ENCODE results near the gene FILIP1. TPM values are rescaled to one million over a fixed set of nuclear protein-coding genes. Genes with fewer than 3 reads are reported as not detected.

FILIP1 gene
- total RNA-seq, 4 donors from 2014 or later: 0.08 to 2.3 (median 0.25) TPM

DNA sequence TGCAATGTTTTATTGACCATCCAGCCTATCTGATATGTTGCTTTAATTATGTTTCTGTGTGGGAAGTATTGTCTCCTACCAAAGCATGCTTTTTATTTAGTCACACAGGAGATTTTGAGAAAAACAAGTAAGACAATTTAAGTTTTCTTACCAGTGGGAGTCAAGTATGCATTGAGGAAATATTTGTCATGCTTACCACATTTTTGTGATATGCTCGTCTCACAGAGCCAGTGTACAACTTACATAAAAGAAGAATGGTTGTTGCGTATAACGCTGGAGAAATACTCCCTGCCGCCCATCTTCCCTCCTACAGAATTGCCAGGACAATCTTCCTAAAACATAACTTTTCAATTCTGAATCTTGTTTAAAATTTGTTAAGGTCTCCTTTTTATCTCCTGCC lies 37.1 kb upstream of the FILIP1 start:
- Histone ChIP-seq H3K27me3 (no peaks in the 10 kb centered on the region), H3K27ac (no peak overlapping the region), H3K9me3 (no peaks in the 10 kb centered on the region), H3K4me3 (no peak overlapping the region), H3K36me3 (no peaks in the 10 kb centered on the region), H3K4me1 (no peaks in the 10 kb centered on the region)
- WGBS: 67% methylated on average over 4 of the region's 4 CpGs
- DNase-seq (ENCODE audit: low spot score in 2 of 2): no peak
- TF ChIP-seq POLR2AphosphoS5 (IDR thresholded peaks at IDR 0.05) (no peak), EP300 (IDR thresholded peaks at IDR 0.05) (no peak), POLR2A (IDR thresholded peaks at IDR 0.05) (no peak)
- TF ChIP-seq, protein P1, sequence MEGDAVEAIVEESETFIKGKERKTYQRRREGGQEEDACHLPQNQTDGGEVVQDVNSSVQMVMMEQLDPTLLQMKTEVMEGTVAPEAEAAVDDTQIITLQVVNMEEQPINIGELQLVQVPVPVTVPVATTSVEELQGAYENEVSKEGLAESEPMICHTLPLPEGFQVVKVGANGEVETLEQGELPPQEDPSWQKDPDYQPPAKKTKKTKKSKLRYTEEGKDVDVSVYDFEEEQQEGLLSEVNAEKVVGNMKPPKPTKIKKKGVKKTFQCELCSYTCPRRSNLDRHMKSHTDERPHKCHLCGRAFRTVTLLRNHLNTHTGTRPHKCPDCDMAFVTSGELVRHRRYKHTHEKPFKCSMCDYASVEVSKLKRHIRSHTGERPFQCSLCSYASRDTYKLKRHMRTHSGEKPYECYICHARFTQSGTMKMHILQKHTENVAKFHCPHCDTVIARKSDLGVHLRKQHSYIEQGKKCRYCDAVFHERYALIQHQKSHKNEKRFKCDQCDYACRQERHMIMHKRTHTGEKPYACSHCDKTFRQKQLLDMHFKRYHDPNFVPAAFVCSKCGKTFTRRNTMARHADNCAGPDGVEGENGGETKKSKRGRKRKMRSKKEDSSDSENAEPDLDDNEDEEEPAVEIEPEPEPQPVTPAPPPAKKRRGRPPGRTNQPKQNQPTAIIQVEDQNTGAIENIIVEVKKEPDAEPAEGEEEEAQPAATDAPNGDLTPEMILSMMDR (IDR thresholded peaks at IDR 0.05): no peak

DNA sequence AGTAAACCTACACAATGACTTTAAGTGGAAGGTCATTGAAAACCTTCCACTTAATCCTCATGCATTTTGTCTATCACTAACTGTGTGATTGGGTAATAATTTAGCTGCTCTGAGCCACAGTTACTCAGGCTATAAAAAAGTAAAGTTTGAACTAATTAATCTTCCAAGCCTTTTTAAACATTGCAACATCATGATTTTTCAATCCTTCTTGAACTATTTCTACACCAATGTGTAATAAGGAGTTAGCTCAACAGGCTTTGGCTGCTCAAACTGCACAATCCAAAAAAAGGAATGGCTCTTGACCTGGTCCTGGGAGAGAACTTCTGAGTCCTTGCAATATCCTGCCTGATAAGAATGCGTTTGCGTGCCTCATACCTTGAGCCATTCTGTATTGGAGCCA lies 34.8 kb upstream of the FILIP1 start:
- Histone ChIP-seq H3K27me3 (no peaks in the 10 kb centered on the region), H3K4me3 (no peak overlapping the region), H3K9me3 (no peaks in the 10 kb centered on the region), H3K36me3 (no peaks in the 10 kb centered on the region), H3K27ac (no peak overlapping the region), H3K4me1 (peaks cover 4% of the 10 kb centered on the region)
- WGBS: 61% methylated on average over 2 of the region's 2 CpGs
- TF ChIP-seq EP300 (IDR thresholded peaks at IDR 0.05): no peak
- no peak for TF ChIP-seq POLR2AphosphoS5 (IDR thresholded peaks at IDR 0.05)
- TF ChIP-seq, protein P1 (IDR thresholded peaks at IDR 0.05): no peak
- TF ChIP-seq POLR2A (IDR thresholded peaks at IDR 0.05): no peak
- DNase-seq (ENCODE audit: low spot score in 2 of 2): no peak

DNA sequence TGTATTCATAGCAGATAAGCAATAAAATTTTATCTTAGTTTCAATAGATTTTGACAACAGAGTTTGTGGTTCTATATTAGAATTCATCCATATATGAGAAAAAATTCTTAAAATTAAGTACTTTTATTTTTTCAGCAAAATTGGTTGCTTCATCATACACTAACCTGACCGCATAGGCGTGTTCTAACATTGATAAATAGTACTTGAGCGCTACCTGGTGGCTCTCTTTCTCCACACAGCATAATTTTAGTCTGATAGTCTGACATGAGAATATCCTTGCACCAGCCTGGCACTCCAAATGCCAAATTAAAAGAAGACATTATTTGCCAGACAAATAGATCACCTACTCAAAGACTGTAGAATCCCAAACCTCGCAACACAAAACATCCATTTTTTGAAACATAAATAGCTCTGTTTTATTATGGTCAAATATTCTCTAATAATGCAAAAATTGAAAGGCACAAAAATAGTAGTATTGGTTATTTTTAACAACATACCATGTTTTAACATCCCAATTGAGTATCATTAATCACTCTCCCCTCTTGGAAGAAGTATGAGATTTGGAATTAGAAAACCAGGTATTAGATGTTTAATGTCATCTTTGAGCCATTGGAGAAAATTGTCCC lies 33.0 kb upstream of the FILIP1 start:
- H3K36me3 ChIP-seq: no peaks in the 10 kb centered on the region
- no peaks in the 10 kb centered on the region for H3K27me3 ChIP-seq
- H3K27ac ChIP-seq: no peak overlapping the region
- TF ChIP-seq, protein P1 (IDR thresholded peaks at IDR 0.05): peak; percentile 56 to 71
- TF ChIP-seq POLR2AphosphoS5 (IDR thresholded peaks at IDR 0.05): no peak
- peaks cover 4% of the 10 kb centered on the region for H3K4me1 ChIP-seq
- WGBS: 7% methylated on average over 4 of the region's 4 CpGs
- no peaks in the 10 kb centered on the region for H3K9me3 ChIP-seq
- H3K4me3 ChIP-seq: no peak overlapping the region
- DNase-seq (ENCODE audit: low spot score in 2 of 2): no peak

DNA sequence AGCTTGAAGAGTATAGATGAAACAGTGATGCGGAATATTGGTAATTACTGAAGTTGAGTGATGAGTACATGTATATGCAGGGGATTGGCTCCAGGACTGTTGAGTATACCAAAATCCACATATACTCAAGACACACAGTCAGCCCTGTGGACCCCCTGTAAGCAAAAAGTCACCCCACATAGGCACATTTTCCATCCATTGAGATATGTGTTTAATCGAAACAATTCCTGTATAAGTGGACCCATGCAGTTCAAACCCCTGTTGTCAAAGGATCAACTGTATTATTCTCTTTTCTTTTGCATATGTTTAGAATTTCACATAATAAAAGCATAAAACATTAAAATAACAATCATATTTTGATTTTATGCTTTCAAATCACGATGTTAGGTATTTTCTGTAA lies 32.1 kb upstream of the FILIP1 start:
- peaks cover 4% of the 10 kb centered on the region for H3K4me1 ChIP-seq
- no peak overlapping the region for H3K27ac ChIP-seq
- no peaks in the 10 kb centered on the region for H3K9me3 ChIP-seq
- DNase-seq (ENCODE audit: low spot score in 2 of 2): no peak
- no peak for TF ChIP-seq EP300 (IDR thresholded peaks at IDR 0.05)
- no peak for TF ChIP-seq POLR2AphosphoS5 (IDR thresholded peaks at IDR 0.05)
- no peak for TF ChIP-seq POLR2A (IDR thresholded peaks at IDR 0.05)
- TF ChIP-seq, protein P1 (IDR thresholded peaks at IDR 0.05): no peak
- no peaks in the 10 kb centered on the region for H3K27me3 ChIP-seq
- no peaks in the 10 kb centered on the region for H3K36me3 ChIP-seq
- WGBS: 96% methylated on average over 3 of the region's 3 CpGs
- H3K4me3 ChIP-seq: no peak overlapping the region

DNA sequence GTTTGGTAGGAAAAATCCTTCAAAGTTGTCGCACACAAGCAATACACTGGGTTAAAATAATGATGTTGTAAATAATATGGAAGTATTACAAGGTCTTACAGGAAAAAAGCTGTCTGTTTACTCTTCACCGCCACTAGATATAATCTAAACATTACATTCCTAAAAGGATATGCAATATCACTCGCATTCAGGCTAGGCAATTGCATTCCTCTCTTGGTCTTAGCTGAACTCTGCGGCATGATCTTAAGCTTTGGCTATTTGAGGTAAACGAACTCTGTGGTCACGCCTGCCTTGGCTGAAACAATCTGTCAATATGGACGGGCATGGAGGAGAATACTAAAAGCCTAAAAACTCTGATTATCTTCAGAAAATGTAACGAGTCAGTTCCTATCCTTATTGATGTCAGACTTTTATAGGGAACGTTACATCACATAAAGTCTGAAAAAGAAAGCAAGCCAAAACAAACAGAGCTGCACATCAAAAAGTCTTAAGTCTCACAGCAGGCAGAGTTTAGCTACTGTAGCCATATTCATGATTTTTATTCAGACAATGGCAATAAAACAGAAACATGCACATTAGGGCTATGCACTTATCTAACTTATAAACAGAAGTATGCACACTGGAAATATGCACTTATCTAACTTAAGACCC lies 30.8 kb upstream of the FILIP1 start:
- WGBS: 27% methylated on average over 9 of the region's 9 CpGs
- no peak for DNase-seq (ENCODE audit: low spot score in 2 of 2)
- Histone ChIP-seq H3K27me3 (no peaks in the 10 kb centered on the region), H3K9me3 (no peaks in the 10 kb centered on the region), H3K27ac (no peak overlapping the region), H3K4me3 (no peak overlapping the region), H3K36me3 (no peaks in the 10 kb centered on the region), H3K4me1 (peaks cover 4% of the 10 kb centered on the region)
- no peak for TF ChIP-seq EP300 (IDR thresholded peaks at IDR 0.05)
- TF ChIP-seq, protein P1 (IDR thresholded peaks at IDR 0.05): no peak
- TF ChIP-seq POLR2AphosphoS5 (IDR thresholded peaks at IDR 0.05): no peak
- TF ChIP-seq POLR2A (IDR thresholded peaks at IDR 0.05): no peak

All from suprapubic skin (tissue), 4 donors.